Stimulated activated naive CD4-positive, alpha-beta T cell treated with Interleukin-2 at 50 U/mL for 16 hours (primary cell): Measurements from ENCODE around the gene ING5.

Experiments used
- DNase-seq: peaks from one replicate; lab custom pipeline; 2025; lab: John Stamatoyannopoulos, UW

ING5 gene

DNA sequence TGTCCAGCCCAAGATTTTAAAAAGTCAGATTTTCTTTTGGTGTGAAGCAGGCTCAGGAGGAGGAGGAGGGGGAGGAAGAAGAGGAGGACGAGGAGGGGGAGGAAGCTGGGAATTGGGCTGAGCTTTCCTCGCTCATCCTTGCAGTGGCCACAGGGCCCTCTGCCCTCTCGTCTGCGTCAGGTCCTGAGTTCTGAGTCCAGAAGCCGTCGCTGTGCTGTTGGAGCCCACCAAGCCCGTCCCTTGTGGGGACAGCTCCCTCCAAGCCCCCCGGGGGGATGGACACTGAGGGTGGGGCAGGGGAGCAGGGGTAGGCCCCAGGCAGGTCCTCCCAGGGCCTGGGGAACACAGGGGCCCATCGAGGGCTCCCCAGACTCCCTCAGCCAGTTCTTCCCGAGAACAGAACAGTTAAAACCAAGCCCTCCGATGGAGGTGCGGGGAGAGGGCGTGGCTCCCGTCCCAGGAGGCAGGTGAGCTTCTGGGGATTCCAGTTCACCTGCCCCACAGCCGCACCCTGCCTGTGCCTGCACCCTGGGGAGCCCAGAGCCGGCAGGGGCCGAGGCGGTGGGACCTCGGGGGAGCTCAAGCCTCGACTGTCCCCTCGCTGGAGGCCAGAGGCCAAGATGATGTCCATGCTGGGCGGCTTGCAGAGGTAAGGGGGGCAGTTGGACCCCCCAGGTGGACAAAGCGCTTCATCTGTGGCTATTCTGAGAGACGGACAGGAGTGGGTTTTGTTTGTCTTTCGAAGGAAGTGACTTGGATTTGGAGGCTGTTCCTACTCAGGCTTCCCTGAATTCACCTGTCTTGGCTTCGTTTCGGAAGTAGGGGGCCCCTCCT is 74.7 kb downstream of the ING5 start, which contains the start of gene GAL3ST2:
Gene GAL3ST2 (plus strand): TSS at position 487 of the 834 bp plus-strand sequence. CDS start 134 bp downstream, at position 621.
- DNase-seq: no peak

DNA sequence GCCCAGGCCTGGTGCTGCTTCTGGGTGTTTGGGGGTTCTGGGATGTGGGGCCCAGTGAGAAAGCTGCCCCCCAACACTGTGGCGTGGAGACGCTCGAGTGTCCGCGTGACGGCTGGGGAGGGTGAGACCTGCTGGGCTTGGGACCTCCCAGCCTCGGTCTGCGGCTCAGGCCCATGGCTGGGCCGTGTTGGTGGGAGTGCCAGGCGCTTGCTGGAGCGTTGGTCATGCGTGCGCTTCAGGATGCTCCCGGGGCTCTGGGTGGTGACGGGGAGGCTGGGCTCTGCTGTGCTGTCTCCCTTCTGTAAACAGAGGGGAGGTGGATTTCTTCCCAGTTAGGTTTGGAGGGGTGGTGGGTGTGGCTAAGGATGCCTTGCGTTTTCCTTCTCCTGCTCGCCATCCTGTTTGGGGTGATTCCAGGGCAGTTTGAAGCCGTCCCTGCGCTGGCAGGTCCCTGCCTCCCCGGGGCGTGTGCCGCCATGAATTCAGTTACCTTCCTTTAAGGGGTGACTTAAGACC is 75.4 kb downstream of the ING5 start:
- no peak for DNase-seq

DNA sequence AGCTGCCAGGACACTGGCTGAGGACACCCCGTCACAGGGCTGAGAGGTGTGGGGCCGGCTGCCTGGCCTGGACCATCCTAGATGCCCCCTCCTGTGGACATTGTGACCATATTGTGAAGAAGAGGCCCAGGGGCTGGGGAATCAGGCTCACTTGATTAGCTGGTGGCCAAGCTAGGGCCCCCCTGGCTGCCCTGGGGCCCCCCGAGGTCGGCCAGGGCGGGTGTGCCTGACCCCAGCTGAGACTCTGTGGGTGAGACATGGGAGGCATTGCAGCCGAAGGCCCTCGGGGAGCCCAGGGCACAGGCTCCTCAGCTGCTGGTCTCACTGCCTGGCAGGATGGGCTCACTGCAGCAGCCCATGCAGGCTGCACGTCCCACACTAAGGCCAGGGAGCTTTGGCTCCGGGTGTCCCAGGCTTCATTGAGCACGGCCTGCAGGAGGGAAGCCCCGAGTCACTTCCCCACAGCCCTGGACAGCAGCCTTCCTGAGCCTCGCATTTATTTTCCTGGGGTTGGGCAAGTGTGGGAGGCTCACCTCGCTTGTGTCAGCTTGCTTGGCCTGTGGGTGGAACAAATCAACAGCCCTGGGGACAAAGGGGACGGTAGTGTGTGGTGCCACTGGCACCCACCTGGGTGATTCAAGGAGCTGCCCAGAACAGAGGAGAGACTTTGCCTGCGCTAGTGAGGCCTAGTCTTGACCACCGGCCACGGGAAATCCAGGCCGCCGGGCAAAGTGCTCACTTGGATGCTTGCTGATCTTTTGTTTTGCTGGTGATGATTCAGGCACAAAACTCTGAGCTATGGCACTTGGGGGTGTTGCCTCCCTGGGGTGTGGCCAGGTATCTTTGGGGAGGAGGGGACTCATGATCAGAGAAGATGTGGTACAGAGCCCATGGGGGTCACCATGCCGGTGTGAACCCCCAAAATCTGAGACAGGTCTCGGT is 76.1 kb downstream of the ING5 start:
- DNase-seq: no peak
